A549 treated with DMSO at 1 μM for 4 hours (cell line): ENCODE results near the gene ZFX. TPM values are rescaled to one million over a fixed set of nuclear protein-coding genes. Genes with fewer than 3 reads are reported as not detected.

Experiments used
- total RNA-seq: library from RNA; stranded (reverse); fragments of 200-300 nt; extraction: Qiagen RNA extraction; gene quantifications from 5 replicates; pipeline ENCODE4 v1.2.3, GENCODE V29; 2022; ENCODE audit warnings: low read depth

The ZFX gene
- 12.3 to 14.6 TPM (median 12.5 TPM) in 5 replicates for total RNA-seq

DNA sequence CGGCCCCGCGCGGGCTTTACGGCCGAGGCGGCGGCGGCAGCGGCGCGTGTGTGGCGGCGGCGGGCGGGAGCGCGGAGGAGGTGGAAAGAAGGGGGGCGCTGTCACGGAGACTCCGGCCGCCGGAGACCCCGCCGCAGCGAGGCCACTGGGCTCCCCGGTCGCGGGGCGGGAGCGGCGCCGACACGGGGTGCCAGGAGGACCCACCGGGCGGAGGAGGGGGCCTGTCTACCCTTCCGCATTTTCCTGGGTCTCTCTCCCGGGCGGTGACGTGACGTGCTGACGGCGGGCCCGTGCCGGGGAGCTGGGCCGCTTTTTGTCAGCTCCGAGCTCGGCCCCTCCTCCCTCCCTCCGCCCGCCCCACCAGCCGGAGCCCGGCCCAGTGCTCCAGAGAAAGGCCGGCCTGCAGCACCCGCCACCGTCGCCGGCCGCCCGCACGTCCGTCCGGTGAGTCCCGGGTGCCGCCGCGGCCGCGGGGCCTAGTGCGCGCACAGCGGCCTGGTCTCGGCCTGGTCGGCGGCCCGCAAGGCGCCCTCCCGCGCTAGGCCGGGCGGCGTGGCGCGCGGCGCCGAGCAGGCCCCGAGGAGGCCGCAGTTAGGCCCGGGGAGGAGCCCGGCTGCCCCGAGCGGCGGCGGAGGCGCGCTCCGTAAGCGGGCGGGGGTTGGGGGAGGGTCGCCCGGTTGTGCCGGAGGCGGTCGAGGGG is at the start of gene ZFX:
TSS of gene ZFX (plus strand) at position 379 of the 700 bp plus-strand sequence. CDS start 23,014 bp downstream, outside the sequence.

Other genes starting within 250 kb of the ZFX start
- 33.3 to 39.8 TPM (median 34.3 TPM) in 5 replicates for gene APOO, start 241.8 kb upstream of the ZFX start, total RNA-seq
- 0.07 to 0.12 TPM in 2 of 5 replicates, not detected in the others for gene CXorf58, start 241.7 kb upstream of the ZFX start, total RNA-seq
- 4.9 to 6.3 TPM (median 5.7 TPM) in 5 replicates for gene KLHL15, start 122.5 kb upstream of the ZFX start, total RNA-seq
- gene EIF2S3, start 94.8 kb upstream of the ZFX start, total RNA-seq, result 144 to 185 TPM (median 168 TPM) in 5 replicates
- gene SUPT20HL2, start 164.3 kb downstream of the ZFX start, total RNA-seq, result not detected in 5 replicates
- not detected in 5 replicates for gene SUPT20HL1, start 210.9 kb downstream of the ZFX start, total RNA-seq